ENCODE measurements around the gene CBFB. TPM values are rescaled to one million over a fixed set of nuclear protein-coding genes. Genes with fewer than 3 reads are reported as not detected.
A peak's percentile ranks its signal among the peaks of the same experiment; 100 is the strongest.
"Not testable (repeated sequence)": the region's sequence is repeated elsewhere in the genome, so short reads cannot be mapped to it uniquely, and the experiment has no call there.

CBFB gene
- total RNA-seq, 2 donors from 2014 or later = 27.0 to 46.2 TPM

DNA sequence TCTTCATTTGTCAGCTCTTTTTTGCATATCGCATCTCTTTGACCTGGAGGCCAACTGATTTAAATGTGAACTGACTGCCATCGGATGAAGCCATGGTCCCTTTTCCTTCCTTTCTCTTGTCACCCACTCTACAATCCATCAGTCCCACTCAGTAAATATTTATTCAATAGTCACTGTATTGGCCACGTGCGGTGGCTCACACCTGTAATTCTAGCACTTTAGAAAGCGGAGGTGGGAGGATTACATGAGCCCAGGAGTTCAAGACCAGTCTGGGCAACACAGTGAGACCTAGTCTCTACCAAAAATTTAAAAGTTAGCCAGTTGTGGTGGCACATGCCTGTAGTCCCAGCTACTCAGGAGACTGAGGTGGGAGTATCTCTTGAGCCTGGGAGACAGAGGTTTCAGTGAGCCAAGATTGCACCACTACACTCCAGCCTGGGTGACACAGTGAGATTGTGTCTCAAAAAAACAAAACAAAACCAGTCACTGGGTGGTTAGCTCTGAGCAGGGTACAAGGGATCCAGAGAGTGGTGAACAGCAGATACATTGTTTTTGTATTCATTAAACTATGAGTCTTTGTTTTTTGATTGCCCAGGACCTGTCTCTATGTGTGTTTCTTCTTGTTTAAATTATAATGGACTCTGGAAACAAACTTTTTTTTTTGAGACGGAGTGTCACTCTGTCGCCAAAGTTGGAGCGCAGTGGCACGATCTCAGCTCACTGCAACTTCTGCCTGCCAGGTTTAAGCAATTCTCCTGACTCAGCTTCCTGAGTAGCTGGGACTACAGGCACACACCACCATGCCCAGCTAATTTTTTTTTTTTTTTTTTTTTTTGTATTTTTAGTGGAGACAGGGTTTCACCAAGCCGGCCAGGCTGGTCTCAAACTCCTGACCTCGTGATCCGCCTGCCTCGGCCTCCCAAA, 87.7 kb downstream of the CBFB start:
- Histone ChIP-seq H3K4me3 (no peak overlapping the region), H3K9me3 (no peaks in the 10 kb centered on the region), H3K36me3 (no peaks in the 10 kb centered on the region), H3K27ac (peak overlapping the region in 1 of 2 donors; percentile 50), H3K4me1 (replicated peaks) (peaks cover 6% of the 10 kb centered on the region), H3K27me3 (replicated peaks; ENCODE audit: insufficient read depth) (no peaks in the 10 kb centered on the region)
- TF ChIP-seq, protein P1, sequence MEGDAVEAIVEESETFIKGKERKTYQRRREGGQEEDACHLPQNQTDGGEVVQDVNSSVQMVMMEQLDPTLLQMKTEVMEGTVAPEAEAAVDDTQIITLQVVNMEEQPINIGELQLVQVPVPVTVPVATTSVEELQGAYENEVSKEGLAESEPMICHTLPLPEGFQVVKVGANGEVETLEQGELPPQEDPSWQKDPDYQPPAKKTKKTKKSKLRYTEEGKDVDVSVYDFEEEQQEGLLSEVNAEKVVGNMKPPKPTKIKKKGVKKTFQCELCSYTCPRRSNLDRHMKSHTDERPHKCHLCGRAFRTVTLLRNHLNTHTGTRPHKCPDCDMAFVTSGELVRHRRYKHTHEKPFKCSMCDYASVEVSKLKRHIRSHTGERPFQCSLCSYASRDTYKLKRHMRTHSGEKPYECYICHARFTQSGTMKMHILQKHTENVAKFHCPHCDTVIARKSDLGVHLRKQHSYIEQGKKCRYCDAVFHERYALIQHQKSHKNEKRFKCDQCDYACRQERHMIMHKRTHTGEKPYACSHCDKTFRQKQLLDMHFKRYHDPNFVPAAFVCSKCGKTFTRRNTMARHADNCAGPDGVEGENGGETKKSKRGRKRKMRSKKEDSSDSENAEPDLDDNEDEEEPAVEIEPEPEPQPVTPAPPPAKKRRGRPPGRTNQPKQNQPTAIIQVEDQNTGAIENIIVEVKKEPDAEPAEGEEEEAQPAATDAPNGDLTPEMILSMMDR (IDR thresholded peaks at IDR 0.05) = no peak
- TF ChIP-seq POLR2A (IDR thresholded peaks at IDR 0.05) = no peak
- TF ChIP-seq POLR2AphosphoS5 (IDR thresholded peaks at IDR 0.05) = no peak
- no peak for DNase-seq (ENCODE audit: low spot score)
- 71% methylated on average over 13 of the region's 13 CpGs for WGBS
- intact Hi-C loops (cut with DNase I) = no loop called here

DNA sequence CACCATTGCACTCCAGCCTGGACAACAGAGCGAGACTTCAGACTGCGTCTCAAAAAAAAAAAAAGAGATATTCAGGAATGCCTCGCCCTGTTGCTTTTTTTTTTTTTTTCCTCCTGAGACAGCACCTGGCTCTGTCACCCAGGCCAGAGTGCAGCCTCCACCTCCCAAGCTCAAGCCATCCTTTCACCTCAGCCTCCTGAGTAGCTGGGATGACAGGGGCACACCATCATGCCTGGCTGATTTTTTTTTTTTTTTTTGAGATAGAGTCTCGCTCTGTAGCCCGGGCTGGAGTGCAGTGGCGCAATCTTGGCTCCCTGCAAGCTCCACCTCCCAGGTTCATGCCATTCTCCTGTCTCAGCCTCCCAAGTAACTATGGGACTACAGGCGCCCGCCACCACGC, 88.8 kb downstream of the CBFB start:
- no peaks in the 10 kb centered on the region for H3K27me3 ChIP-seq (replicated peaks; ENCODE audit: insufficient read depth)
- H3K9me3 ChIP-seq = no peaks in the 10 kb centered on the region
- intact Hi-C loops (cut with DNase I) = no loop called here
- peaks cover 4% of the 10 kb centered on the region for H3K4me1 ChIP-seq (replicated peaks)
- no peak overlapping the region for H3K4me3 ChIP-seq
- no peak for TF ChIP-seq POLR2A (IDR thresholded peaks at IDR 0.05)
- no peak for TF ChIP-seq POLR2AphosphoS5 (IDR thresholded peaks at IDR 0.05)
- TF ChIP-seq, protein P1 (IDR thresholded peaks at IDR 0.05) = no peak
- 95% methylated on average over 9 of the region's 9 CpGs for WGBS
- no peak overlapping the region for H3K27ac ChIP-seq
- no peak for DNase-seq (ENCODE audit: low spot score)
- no peaks in the 10 kb centered on the region for H3K36me3 ChIP-seq

DNA sequence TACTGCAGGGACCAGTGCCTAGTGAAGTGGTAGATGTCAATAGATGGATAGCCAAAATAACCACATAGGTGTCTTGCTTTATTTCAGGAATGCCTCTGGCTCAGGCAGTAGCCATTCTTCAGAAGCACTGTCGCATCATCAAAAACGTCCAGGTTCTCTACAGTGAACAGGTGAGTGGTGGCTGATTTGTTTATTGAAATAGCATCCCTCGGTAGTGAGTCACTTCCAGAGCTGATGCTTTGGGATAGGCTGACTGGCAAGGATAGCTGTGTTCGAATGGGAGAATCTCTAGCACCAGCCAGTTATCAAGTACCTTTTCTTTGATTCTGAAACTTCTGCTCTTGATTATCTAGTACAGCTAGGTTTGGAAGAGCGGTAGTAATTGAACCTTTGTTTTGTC, 91.1 kb downstream of the CBFB start:
- intact Hi-C loops (cut with DNase I) = no loop called here
- Histone ChIP-seq H3K4me3 (no peak overlapping the region), H3K27me3 (replicated peaks; ENCODE audit: insufficient read depth) (no peaks in the 10 kb centered on the region), H3K9me3 (no peaks in the 10 kb centered on the region), H3K27ac (no peak overlapping the region), H3K4me1 (replicated peaks) (peaks cover 4% of the 10 kb centered on the region), H3K36me3 (no peaks in the 10 kb centered on the region)
- no peak for DNase-seq (ENCODE audit: low spot score)
- TF ChIP-seq, protein P1 (IDR thresholded peaks at IDR 0.05) = no peak
- TF ChIP-seq POLR2A (IDR thresholded peaks at IDR 0.05) (no peak), POLR2AphosphoS5 (IDR thresholded peaks at IDR 0.05) (no peak)
- 82% methylated on average over 5 of the region's 5 CpGs for WGBS

DNA sequence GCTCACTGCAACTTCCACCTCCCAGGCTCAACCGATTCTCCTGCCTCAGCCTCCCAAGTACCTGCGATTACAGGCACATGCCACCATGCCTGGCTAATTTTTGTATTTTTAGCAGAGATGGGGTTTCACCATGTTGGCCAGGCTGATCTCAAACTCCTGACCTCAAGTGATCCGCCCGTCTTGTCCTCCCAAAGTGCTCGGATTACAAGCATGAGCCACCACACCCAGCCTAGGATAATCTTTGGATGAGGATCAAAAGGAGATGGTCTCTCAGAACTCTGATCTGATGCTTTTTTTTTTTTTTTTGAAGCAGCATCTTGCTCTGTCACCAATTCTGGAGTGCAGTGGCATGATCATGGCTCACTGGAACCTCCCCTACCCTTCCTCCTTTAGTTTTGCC, 93.8 kb downstream of the CBFB start:
- H3K36me3 ChIP-seq; H3K4me3 ChIP-seq; H3K27me3 ChIP-seq (replicated peaks; ENCODE audit: insufficient read depth); DNase-seq (ENCODE audit: low spot score); intact Hi-C loops (cut with DNase I); H3K27ac ChIP-seq; H3K4me1 ChIP-seq (replicated peaks); H3K9me3 ChIP-seq: not testable (repeated sequence)
- 94% methylated on average over 5 of the region's 5 CpGs for WGBS

DNA sequence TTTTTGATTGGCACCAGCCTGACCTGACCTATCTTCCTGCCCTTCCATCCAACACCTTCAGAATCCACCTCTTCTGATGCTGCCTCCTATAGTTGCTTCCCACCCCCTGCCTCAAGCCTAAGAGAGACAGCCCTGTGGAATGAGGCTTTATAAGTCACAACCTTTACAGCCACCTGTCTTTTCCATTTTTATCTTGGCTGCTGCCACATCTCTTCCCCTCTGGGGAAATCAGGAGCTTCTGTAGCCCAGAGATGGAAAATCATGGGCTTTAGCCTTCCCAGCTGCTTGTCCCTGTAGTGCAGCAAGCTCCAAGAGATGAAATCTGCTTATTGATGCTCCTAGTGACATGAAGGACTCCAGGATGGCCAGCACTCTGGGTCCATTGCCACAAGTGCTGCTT, 99.5 kb downstream of the CBFB start:
- DNase-seq (ENCODE audit: low spot score) = no peak
- Histone ChIP-seq H3K4me1 (replicated peaks) (no peaks in the 10 kb centered on the region), H3K27ac (no peak overlapping the region), H3K36me3 (peaks cover 0 to 4% of the 10 kb centered on the region in 2 donors), H3K9me3 (no peaks in the 10 kb centered on the region), H3K27me3 (replicated peaks; ENCODE audit: insufficient read depth) (no peaks in the 10 kb centered on the region), H3K4me3 (no peak overlapping the region)
- intact Hi-C loops (cut with DNase I) = no loop called here
- TF ChIP-seq, protein P1 (IDR thresholded peaks at IDR 0.05) = no peak
